ENCODE data around the gene KLF7. TPM values are rescaled to one million over a fixed set of nuclear protein-coding genes. Genes with fewer than 3 reads are reported as not detected.

Gene KLF7
- total RNA-seq, 1 donor: 31.1 TPM

GRCh38 chr2:207092818-207093217 lies 72.9 kb downstream of the KLF7 start:
- H3K9me3 ChIP-seq (ENCODE audit: low read depth, low read length): no peaks in the 10 kb centered on the region
- no peak overlapping the region for H3K4me3 ChIP-seq (ENCODE audit: insufficient read depth, low read length)
- DNase-seq (ENCODE audit: insufficient read length, low spot score, missing footprints): no peak
- H3K79me2 ChIP-seq (ENCODE audit: insufficient read depth, low read length): peaks cover 82% of the 10 kb centered on the region
- peaks cover 7% of the 10 kb centered on the region for H3K36me3 ChIP-seq (ENCODE audit: insufficient read depth, low read length)
- no peak overlapping the region for H3K4me2 ChIP-seq (ENCODE audit: insufficient read depth, low read length)
- H3K4me1 ChIP-seq (ENCODE audit: insufficient read depth, low read length): no peaks in the 10 kb centered on the region
- TF ChIP-seq CTCF (IDR thresholded peaks at IDR 0.05; ENCODE audit: extremely low read depth, low read depth, low read length): no peak
- H2AFZ ChIP-seq (ENCODE audit: low read length): no peak overlapping the region
- H3K27me3 ChIP-seq (ENCODE audit: insufficient read depth, low read length): no peaks in the 10 kb centered on the region
- no peak overlapping the region for H3K27ac ChIP-seq (ENCODE audit: low read depth, low read length)
- peaks cover 39% of the 10 kb centered on the region for H4K20me1 ChIP-seq (ENCODE audit: insufficient read depth, low read length)

GRCh38 chr2:207091928-207092327 lies 73.8 kb downstream of the KLF7 start:
- Histone ChIP-seq H3K27ac (ENCODE audit: low read depth, low read length) (no peak overlapping the region), H3K4me3 (ENCODE audit: insufficient read depth, low read length) (no peak overlapping the region), H2AFZ (ENCODE audit: low read length) (no peak overlapping the region), H3K9me3 (ENCODE audit: low read depth, low read length) (no peaks in the 10 kb centered on the region), H4K20me1 (ENCODE audit: insufficient read depth, low read length) (peaks cover 43% of the 10 kb centered on the region), H3K36me3 (ENCODE audit: insufficient read depth, low read length) (peaks cover 14% of the 10 kb centered on the region), H3K4me1 (ENCODE audit: insufficient read depth, low read length) (no peaks in the 10 kb centered on the region), H3K27me3 (ENCODE audit: insufficient read depth, low read length) (no peaks in the 10 kb centered on the region), H3K4me2 (ENCODE audit: insufficient read depth, low read length) (no peak overlapping the region), H3K79me2 (ENCODE audit: insufficient read depth, low read length) (peaks cover 85% of the 10 kb centered on the region)
- no peak for TF ChIP-seq CTCF (IDR thresholded peaks at IDR 0.05; ENCODE audit: extremely low read depth, low read depth, low read length)
- no peak for DNase-seq (ENCODE audit: insufficient read length, low spot score, missing footprints)

- no peaks in the 10 kb centered on the region for H3K27me3 ChIP-seq (ENCODE audit: insufficient read depth, low read length)
- H3K4me2 ChIP-seq (ENCODE audit: insufficient read depth, low read length): no peak overlapping the region
- no peaks in the 10 kb centered on the region for H3K9me3 ChIP-seq (ENCODE audit: low read depth, low read length)
- H3K4me1 ChIP-seq (ENCODE audit: insufficient read depth, low read length): no peaks in the 10 kb centered on the region
- no peak overlapping the region for H2AFZ ChIP-seq (ENCODE audit: low read length)
- peaks cover 85% of the 10 kb centered on the region for H3K79me2 ChIP-seq (ENCODE audit: insufficient read depth, low read length)
- peaks cover 46% of the 10 kb centered on the region for H4K20me1 ChIP-seq (ENCODE audit: insufficient read depth, low read length)
- H3K4me3 ChIP-seq (ENCODE audit: insufficient read depth, low read length): no peak overlapping the region
- peaks cover 21% of the 10 kb centered on the region for H3K36me3 ChIP-seq (ENCODE audit: insufficient read depth, low read length)
- no peak overlapping the region for H3K27ac ChIP-seq (ENCODE audit: low read depth, low read length)
- TF ChIP-seq CTCF (IDR thresholded peaks at IDR 0.05; ENCODE audit: extremely low read depth, low read depth, low read length): no peak
- DNase-seq (ENCODE audit: insufficient read length, low spot score, missing footprints): no peak
These were observed 74.6 kb downstream of the KLF7 start for GRCh38 chr2:207091176-207091575.

- DNase-seq (ENCODE audit: insufficient read length, low spot score, missing footprints): no peak
- Histone ChIP-seq H3K36me3 (ENCODE audit: insufficient read depth, low read length) (peaks cover 24% of the 10 kb centered on the region), H3K27ac (ENCODE audit: low read depth, low read length) (no peak overlapping the region), H3K79me2 (ENCODE audit: insufficient read depth, low read length) (peaks cover 88% of the 10 kb centered on the region), H3K4me3 (ENCODE audit: insufficient read depth, low read length) (no peak overlapping the region), H3K4me1 (ENCODE audit: insufficient read depth, low read length) (no peaks in the 10 kb centered on the region), H4K20me1 (ENCODE audit: insufficient read depth, low read length) (peaks cover 54% of the 10 kb centered on the region), H3K9me3 (ENCODE audit: low read depth, low read length) (no peaks in the 10 kb centered on the region), H3K4me2 (ENCODE audit: insufficient read depth, low read length) (no peak overlapping the region), H2AFZ (ENCODE audit: low read length) (no peak overlapping the region), H3K27me3 (ENCODE audit: insufficient read depth, low read length) (no peaks in the 10 kb centered on the region)
- no peak for TF ChIP-seq CTCF (IDR thresholded peaks at IDR 0.05; ENCODE audit: extremely low read depth, low read depth, low read length)
These were observed 75.4 kb downstream of the KLF7 start for GRCh38 chr2:207090389-207090788.

Measured in osteoblast (primary cell).